Measurements from ENCODE around the gene TMSB10. TPM values are rescaled to one million over a fixed set of nuclear protein-coding genes. Genes with fewer than 3 reads are reported as not detected.

TMSB10 gene
- total RNA-seq (1,000 to 10,000 TPM; 1,492 to 5,756 (median 1,578) TPM), polyA plus RNA-seq (1,000 to 10,000 TPM; 6,721 to 8,256 TPM), total RNA-seq (856 reads per million, percentile 99 among the genes with 10 or more reads in this experiment)

DNA sequence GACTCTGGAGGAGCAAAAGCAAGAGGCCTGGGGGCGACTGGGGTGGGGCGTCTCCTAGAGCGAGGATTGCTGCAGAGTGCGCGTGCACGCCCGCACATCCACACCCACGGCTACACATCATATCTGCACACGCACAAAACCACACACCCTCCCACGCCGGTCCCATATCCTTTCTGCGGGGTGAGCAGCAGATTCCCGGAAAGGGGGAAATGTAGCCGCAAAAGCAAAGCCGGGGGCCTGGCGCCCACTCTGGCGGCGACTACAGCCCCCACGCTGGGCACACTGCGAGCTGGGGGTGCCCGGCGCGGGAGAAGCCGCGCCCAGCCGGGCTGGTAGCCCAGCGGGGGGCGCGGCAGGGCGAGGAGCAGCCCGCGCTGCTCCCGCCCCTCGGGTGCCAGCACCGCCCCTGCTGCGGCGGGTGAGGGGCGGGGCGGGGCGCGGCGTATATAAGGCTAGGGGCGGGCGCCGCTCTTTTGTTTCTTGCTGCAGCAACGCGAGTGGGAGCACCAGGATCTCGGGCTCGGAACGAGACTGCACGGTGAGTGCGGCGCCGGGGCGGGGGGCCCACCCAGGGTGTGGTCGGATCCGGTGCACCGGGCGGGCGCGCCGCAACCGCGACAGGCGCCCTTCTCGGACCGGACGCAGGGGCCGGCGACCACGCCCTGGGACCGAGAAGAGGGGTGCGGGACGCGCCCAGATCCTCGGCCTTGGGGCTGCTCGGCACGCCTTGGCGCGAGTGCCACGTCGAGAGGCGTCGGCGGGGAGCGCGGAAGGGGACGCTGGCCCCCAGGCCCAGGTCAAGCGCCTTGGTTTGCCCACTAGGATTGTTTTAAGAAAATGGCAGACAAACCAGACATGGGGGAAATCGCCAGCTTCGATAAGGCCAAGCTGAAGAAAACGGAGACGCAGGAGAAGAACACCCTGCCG, at the start of gene TMSB10:
Gene TMSB10 (plus strand): TSS at position 476 of the 927 bp plus-strand sequence.
- peak within 1 kb of the TSS; percentile 89 for H3K4me3 ChIP-seq (ENCODE audit: low read length)
- Mint-ChIP-seq H3K27ac (peak within 1 kb of the TSS; percentile 89 to 99 (median 96)), H3K27me3 (peaks cover 0 to 2% (median 0%) of the 10 kb centered on the region in 5 donors), H3K4me1 (peaks cover 39 to 73% (median 67%) of the 10 kb centered on the region in 7 donors), H3K4me3 (peak within 1 kb of the TSS; percentile 90 to 98 (median 95)), H3K9me3 (peaks cover 0 to 21% (median 7%) of the 10 kb centered on the region in 11 donors), H3K36me3 (peaks cover 4 to 61% (median 17%) of the 10 kb centered on the region in 5 donors)
- peak; percentile 87 to 98 (median 94) for DNase-seq
- peaks cover 0 to 6% (median 0%) of the 10 kb centered on the region in 3 experiments for H3K9me3 ChIP-seq (ENCODE audit: control insufficient read depth in 2 of 3, low read length in 3 of 3)
- ATAC-seq = peak; percentile 88
- H3K27ac ChIP-seq (ENCODE audit: low read depth, low read length) = peak within 1 kb of the TSS; percentile 81
- H3K36me3 ChIP-seq (ENCODE audit: control insufficient read depth in 2 of 3, insufficient read depth in 3 of 3, low read length in 3 of 3) = peaks cover 0 to 11% (median 0%) of the 10 kb centered on the region in 3 experiments
- intact Hi-C loops (cut with micrococcal nuclease) = loop anchor here (1.0 to 5.0 kb wide), 10 partner anchors 11 to 389 kb away; partner anchors contain the start of genes DNAH6 (in 1 of the 2), KCMF1 (in 1 of the 2) and TRABD2A (in 1 of the 2)
- ChIA-PET CTCF (interaction anchor here (1.2 to 5.8 kb wide), 8 partner anchors 10 to 40 kb away, joined by 3 to 87 read pairs (median 6); partner anchors contain the start of gene TRABD2A), POLR2A (interaction anchor here (0.6 to 16.2 kb wide), 22 partner anchors 7 to 447 kb away, joined by 3 to 617 read pairs (median 12); partner anchors contain the start of genes SUCLG1, TGOLN2 and TRABD2A)
- H3K4me1 ChIP-seq (ENCODE audit: control insufficient read depth in 2 of 2, insufficient read depth in 2 of 2, low read length in 2 of 2) = peaks cover 30 to 34% of the 10 kb centered on the region in 2 donors
- no peaks in the 10 kb centered on the region for H3K27me3 ChIP-seq (ENCODE audit: control insufficient read depth in 2 of 2, insufficient read depth in 2 of 2, low read length in 2 of 2)

DNA sequence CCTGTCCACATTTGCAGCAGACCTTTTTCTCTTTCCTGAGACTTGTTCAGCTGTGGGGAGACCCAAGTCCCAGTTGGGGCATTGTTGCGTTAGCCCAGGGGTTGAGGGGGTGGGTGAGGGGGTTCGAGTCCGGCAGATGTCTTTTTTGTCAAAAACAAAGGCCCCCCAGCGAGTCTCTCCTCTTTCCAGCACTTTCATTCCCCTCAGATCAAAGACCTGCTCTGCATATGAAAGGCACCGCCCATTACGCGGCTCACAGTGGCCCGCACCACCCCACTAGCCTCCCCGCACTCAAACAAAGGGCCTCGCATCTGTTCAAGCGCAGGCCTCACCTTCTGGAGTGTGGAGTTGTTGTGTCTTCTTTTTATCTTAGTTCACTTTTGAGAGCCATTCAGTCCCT, 49.7 kb upstream of the TMSB10 start:
- Mint-ChIP-seq H3K4me3 (peak overlapping the region; percentile 54 to 89 (median 85)), H3K36me3 (peaks cover 23 to 75% (median 57%) of the 10 kb centered on the region in 5 donors), H3K9me3 (peaks cover 0 to 20% (median 9%) of the 10 kb centered on the region in 11 donors), H3K27me3 (no peaks in the 10 kb centered on the region), H3K27ac (peak overlapping the region; percentile 85 to 99 (median 96)), H3K4me1 (peaks cover 73 to 98% (median 96%) of the 10 kb centered on the region in 7 donors)
- Histone ChIP-seq H3K4me1 (ENCODE audit: control insufficient read depth in 2 of 2, insufficient read depth in 2 of 2, low read length in 2 of 2) (peaks cover 63 to 97% of the 10 kb centered on the region in 2 donors), H3K27ac (ENCODE audit: low read depth, low read length) (peak overlapping the region; percentile 72), H3K36me3 (ENCODE audit: control insufficient read depth in 2 of 3, insufficient read depth in 3 of 3, low read length in 3 of 3) (peaks cover 0 to 27% (median 12%) of the 10 kb centered on the region in 3 experiments), H3K27me3 (ENCODE audit: control insufficient read depth in 2 of 2, insufficient read depth in 2 of 2, low read length in 2 of 2) (no peaks in the 10 kb centered on the region), H3K4me3 (ENCODE audit: low read length) (peak overlapping the region; percentile 22), H3K9me3 (ENCODE audit: control insufficient read depth in 2 of 3, low read length in 3 of 3) (peaks cover 0 to 5% (median 0%) of the 10 kb centered on the region in 3 experiments)
- intact Hi-C loops (cut with micrococcal nuclease) = loop anchor here (1.0 to 5.0 kb wide), 4 partner anchors 9 to 361 kb away; no protein-coding TSS in a partner anchor
- DNase-seq = peak in 3 of 9 donors; percentile 53 to 59 (median 57)
- CTCF ChIA-PET = interaction anchor here (0.7 kb wide), 1 partner anchor 24 kb away, joined by 3 read pairs; no protein-coding TSS in a partner anchor
- ATAC-seq = peak; percentile 59
- POLR2A ChIA-PET = interaction anchor here (0.6 to 12.0 kb wide), 5 partner anchors 9 to 193 kb away, joined by 3 to 261 read pairs (median 4); partner anchors contain the start of gene TMSB10

DNA sequence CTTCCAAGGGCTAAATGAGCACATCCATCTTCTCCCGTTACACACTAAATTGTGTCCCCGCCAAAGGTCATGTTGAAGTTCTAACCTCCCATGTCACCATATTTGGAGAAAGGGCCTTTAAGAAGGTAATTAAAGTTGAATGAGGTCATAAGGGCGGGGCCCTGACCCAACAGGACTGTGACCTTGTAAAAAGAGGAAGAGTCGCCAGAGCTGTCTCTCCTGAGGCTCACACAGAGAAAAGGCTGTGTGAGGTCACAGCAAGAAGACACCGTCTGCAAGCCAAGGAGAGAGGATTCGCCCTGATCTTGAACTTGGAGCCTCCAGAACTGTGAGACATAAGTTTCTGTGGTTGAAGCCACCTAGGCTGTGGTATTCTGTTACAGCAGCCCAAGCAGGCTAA, 48.7 kb upstream of the TMSB10 start:
- H3K4me1 Mint-ChIP-seq = peaks cover 72 to 98% (median 96%) of the 10 kb centered on the region in 7 donors
- intact Hi-C loops (cut with micrococcal nuclease) = loop anchor here (2.0 to 5.0 kb wide), 2 partner anchors 39 to 362 kb away; no protein-coding TSS in a partner anchor
- peaks cover 0 to 20% (median 9%) of the 10 kb centered on the region in 11 donors for H3K9me3 Mint-ChIP-seq
- H3K36me3 Mint-ChIP-seq = peaks cover 18 to 71% (median 55%) of the 10 kb centered on the region in 5 donors
- H3K4me1 ChIP-seq (ENCODE audit: control insufficient read depth in 2 of 2, insufficient read depth in 2 of 2, low read length in 2 of 2) = peaks cover 53 to 95% of the 10 kb centered on the region in 2 donors
- DNase-seq = peak in 2 of 9 donors; percentile 31 to 49
- H3K27me3 Mint-ChIP-seq = no peaks in the 10 kb centered on the region
- peak; percentile 73 for ATAC-seq
- no peaks in the 10 kb centered on the region for H3K27me3 ChIP-seq (ENCODE audit: control insufficient read depth in 2 of 2, insufficient read depth in 2 of 2, low read length in 2 of 2)
- peak overlapping the region; percentile 85 to 99 (median 96) for H3K27ac Mint-ChIP-seq
- CTCF ChIA-PET = interaction anchor here (0.7 to 2.5 kb wide), 5 partner anchors 8 to 116 kb away, joined by 3 to 16 read pairs (median 9); no protein-coding TSS in a partner anchor
- H3K4me3 ChIP-seq (ENCODE audit: low read length) = no peak overlapping the region
- H3K27ac ChIP-seq (ENCODE audit: low read depth, low read length) = peak overlapping the region; percentile 72
- H3K9me3 ChIP-seq (ENCODE audit: control insufficient read depth in 2 of 3, low read length in 3 of 3) = peaks cover 0 to 5% (median 0%) of the 10 kb centered on the region in 3 experiments
- peak overlapping the region; percentile 54 to 89 (median 85) for H3K4me3 Mint-ChIP-seq
- peaks cover 0 to 19% (median 12%) of the 10 kb centered on the region in 3 experiments for H3K36me3 ChIP-seq (ENCODE audit: control insufficient read depth in 2 of 3, insufficient read depth in 3 of 3, low read length in 3 of 3)
- POLR2A ChIA-PET = interaction anchor here (0.7 to 12.0 kb wide), 14 partner anchors 10 to 122 kb away, joined by 3 to 261 read pairs (median 4); partner anchors contain the start of gene TMSB10

DNA sequence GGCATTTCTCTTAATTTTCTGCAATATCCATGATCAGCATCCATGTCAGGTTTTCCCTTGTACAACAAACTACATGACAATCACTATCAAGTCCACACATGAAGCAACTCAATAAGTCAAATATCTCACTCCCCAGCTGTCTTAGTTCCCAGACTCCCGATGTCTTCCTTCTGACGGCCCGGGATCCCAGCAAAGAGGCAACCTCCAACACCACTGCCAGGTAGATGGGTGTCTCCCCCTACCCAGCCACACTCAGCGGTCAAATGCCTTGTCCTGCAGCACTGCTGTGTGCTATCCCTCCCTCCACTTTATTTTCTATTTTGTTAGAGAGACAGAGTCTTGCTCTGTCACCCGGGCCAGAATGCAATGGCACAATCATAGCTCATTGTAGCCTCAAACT, 47.9 kb upstream of the TMSB10 start:
- Histone ChIP-seq H3K4me1 (ENCODE audit: control insufficient read depth in 2 of 2, insufficient read depth in 2 of 2, low read length in 2 of 2) (peaks cover 48 to 95% of the 10 kb centered on the region in 2 donors), H3K27me3 (ENCODE audit: control insufficient read depth in 2 of 2, insufficient read depth in 2 of 2, low read length in 2 of 2) (no peaks in the 10 kb centered on the region), H3K9me3 (ENCODE audit: control insufficient read depth in 2 of 3, low read length in 3 of 3) (peaks cover 0 to 5% (median 0%) of the 10 kb centered on the region in 3 experiments), H3K27ac (ENCODE audit: low read depth, low read length) (peak overlapping the region; percentile 72), H3K36me3 (ENCODE audit: control insufficient read depth in 2 of 3, insufficient read depth in 3 of 3, low read length in 3 of 3) (peaks cover 0 to 12% (median 8%) of the 10 kb centered on the region in 3 experiments), H3K4me3 (ENCODE audit: low read length) (no peak overlapping the region)
- peaks cover 72 to 98% (median 96%) of the 10 kb centered on the region in 7 donors for H3K4me1 Mint-ChIP-seq
- CTCF ChIA-PET = interaction anchor here (0.6 to 2.5 kb wide), 10 partner anchors 8 to 331 kb away, joined by 4 to 16 read pairs (median 5); partner anchors contain the start of gene TRABD2A
- intact Hi-C loops (cut with micrococcal nuclease) = loop anchor here (2.0 to 5.0 kb wide), 2 partner anchors 40 to 363 kb away; no protein-coding TSS in a partner anchor
- ATAC-seq (no peak), DNase-seq (peak in 1 of 9 donors; percentile 11)
- peaks cover 16 to 64% (median 48%) of the 10 kb centered on the region in 5 donors for H3K36me3 Mint-ChIP-seq
- peak overlapping the region; percentile 54 to 89 (median 85) for H3K4me3 Mint-ChIP-seq
- no peaks in the 10 kb centered on the region for H3K27me3 Mint-ChIP-seq
- H3K9me3 Mint-ChIP-seq = peaks cover 0 to 15% (median 8%) of the 10 kb centered on the region in 11 donors
- POLR2A ChIA-PET = interaction anchor here (0.7 to 12.0 kb wide), 21 partner anchors 11 to 207 kb away, joined by 3 to 261 read pairs (median 5); partner anchors contain the start of genes TMSB10 and TRABD2A
- peak overlapping the region; percentile 85 to 99 (median 96) for H3K27ac Mint-ChIP-seq

DNA sequence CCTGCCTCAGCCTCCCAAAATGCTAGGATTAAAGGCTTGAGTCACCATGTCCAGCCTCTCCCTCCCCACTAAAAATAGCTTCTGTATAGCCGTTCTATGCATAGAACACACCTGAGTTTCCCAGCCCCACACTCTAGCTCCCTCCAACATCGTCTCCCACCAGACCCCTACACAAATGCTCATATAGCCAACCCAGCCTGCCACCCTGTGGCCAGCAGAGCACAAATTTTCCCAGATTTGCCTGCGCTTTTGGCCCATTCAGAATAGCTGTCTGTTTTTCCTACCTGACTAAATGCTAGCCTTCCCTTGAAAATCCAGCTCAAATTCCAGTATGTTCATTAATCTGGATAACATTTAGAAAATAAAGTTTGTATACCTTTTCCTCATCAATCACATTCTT, 47.3 kb upstream of the TMSB10 start:
- peaks cover 0 to 11% (median 2%) of the 10 kb centered on the region in 11 donors for H3K9me3 Mint-ChIP-seq
- no peak for ATAC-seq
- peaks cover 0 to 6% (median 3%) of the 10 kb centered on the region in 3 experiments for H3K36me3 ChIP-seq (ENCODE audit: control insufficient read depth in 2 of 3, insufficient read depth in 3 of 3, low read length in 3 of 3)
- POLR2A ChIA-PET = interaction anchor here (0.6 to 12.0 kb wide), 19 partner anchors 11 to 215 kb away, joined by 3 to 261 read pairs (median 5); partner anchors contain the start of gene TRABD2A
- H3K4me1 Mint-ChIP-seq = peaks cover 72 to 98% (median 96%) of the 10 kb centered on the region in 7 donors
- H3K27me3 ChIP-seq (ENCODE audit: control insufficient read depth in 2 of 2, insufficient read depth in 2 of 2, low read length in 2 of 2) = no peaks in the 10 kb centered on the region
- CTCF ChIA-PET = interaction anchor here (0.8 to 2.5 kb wide), 10 partner anchors 9 to 332 kb away, joined by 3 to 16 read pairs (median 5); partner anchors contain the start of gene TRABD2A
- H3K27ac Mint-ChIP-seq = peak overlapping the region; percentile 85 to 99 (median 96)
- intact Hi-C loops (cut with micrococcal nuclease) = loop anchor here in 1 of 2 donors (5.0 kb wide), 1 partner anchor 41 kb away; no protein-coding TSS in a partner anchor
- H3K27ac ChIP-seq (ENCODE audit: low read depth, low read length) = peak overlapping the region; percentile 72
- H3K4me1 ChIP-seq (ENCODE audit: control insufficient read depth in 2 of 2, insufficient read depth in 2 of 2, low read length in 2 of 2) = peaks cover 48 to 93% of the 10 kb centered on the region in 2 donors
- peak overlapping the region; percentile 54 to 89 (median 86) for H3K4me3 Mint-ChIP-seq
- H3K27me3 Mint-ChIP-seq = no peaks in the 10 kb centered on the region
- peak in 1 of 9 donors; percentile 16 for DNase-seq
- H3K36me3 Mint-ChIP-seq = peaks cover 11 to 62% (median 48%) of the 10 kb centered on the region in 5 donors
- H3K9me3 ChIP-seq (ENCODE audit: control insufficient read depth in 2 of 3, low read length in 3 of 3) = peaks cover 0 to 4% (median 0%) of the 10 kb centered on the region in 3 experiments
- H3K4me3 ChIP-seq (ENCODE audit: low read length) = peak overlapping the region; percentile 29
